Cardiac muscle cell (in vitro differentiated cells and primary cell): Measurements from ENCODE around the gene SCAMP2. TPM values are rescaled to one million over a fixed set of nuclear protein-coding genes. Genes with fewer than 3 reads are reported as not detected.
A peak's percentile ranks its signal among the peaks of the same experiment; 100 is the strongest.

Experiments used
- DNase-seq, 2 donors: peaks; one replicate each; pipeline versions ENCODE4 v3.0.0 to v3.0.0-alpha.2; 2010 to 2017; ENCODE audit warnings: low read depth in 1 of 2, low spot score in 1 of 2
- H3K27ac ChIP-seq: fragments of 200-600 bp; sonication (generic); 2 replicates; pipeline ENCODE4 v1.5.1; 2016
- H3K27me3 ChIP-seq: fragments of 200-600 bp; sonication (generic); 2 replicates; pipeline ENCODE4 v1.6.0; 2016; ENCODE audit warnings: control low read depth
- H3K36me3 ChIP-seq: fragments of 200-600 bp; sonication (generic); 2 replicates; pipeline ENCODE4 v1.5.1; 2016; ENCODE audit warnings: control low read depth
- H3K4me1 ChIP-seq: fragments of 200-600 bp; sonication (generic); 2 replicates; pipeline ENCODE4 v1.8.1; 2017; ENCODE audit warnings: low read depth, mild to moderate bottlenecking, mixed run types
- H3K4me3 ChIP-seq: fragments of 200-600 bp; sonication (generic); 2 replicates; pipeline ENCODE4 v1.5.1; 2016; ENCODE audit warnings: mild to moderate bottlenecking
- H3K9me3 ChIP-seq: fragments of 200-600 bp; sonication (generic); 2 replicates; pipeline ENCODE4 v1.5.1; 2017; ENCODE audit warnings: low read depth, mild to moderate bottlenecking, control low read depth
- CTCF ChIP-seq: IDR thresholded peaks from 2 replicates; pipeline ENCODE4 v1.5.1; 2012; ENCODE audit warnings: low read depth, mild to moderate bottlenecking, low read length
- polyA plus RNA-seq: library from polyadenylated mRNA; unstranded; fragments of >200 nt; fragmentation: Nextera tagmentation; extraction: Ambion mirVana; gene quantifications from 2 replicates; pipeline ENCODE4 v1.2.1, GENCODE V29; 2016
- total RNA-seq: library from RNA; depleted of rRNA; stranded (reverse); fragments of >200 nt; gene quantifications from 2 replicates; pipeline ENCODE4 v1.2.3, GENCODE V29; 2016

The SCAMP2 gene
- total and polyA plus RNA-seq, 2 experiments from 2014 or later: 52.3 to 115 TPM

- no peaks in the 10 kb centered on the region for H3K27me3 ChIP-seq
- H3K27ac ChIP-seq: no peak overlapping the region
- H3K4me1 ChIP-seq: peaks cover 5% of the 10 kb centered on the region
- DNase-seq: no peak
- H3K36me3 ChIP-seq: peaks cover 18% of the 10 kb centered on the region
- H3K9me3 ChIP-seq: no peaks in the 10 kb centered on the region
- H3K4me3 ChIP-seq: no peak overlapping the region
- TF ChIP-seq CTCF: no peak
These were observed 28.6 kb downstream of the SCAMP2 start for GRCh38 chr15:74844319-74845207.

GRCh38 chr15:74843891-74844299 lies 29.3 kb downstream of the SCAMP2 start:
- no peak for DNase-seq
- TF ChIP-seq CTCF: no peak
- H3K4me3 ChIP-seq: no peak overlapping the region
- peak overlapping the region; percentile 88 for H3K27ac ChIP-seq
- peaks cover 12% of the 10 kb centered on the region for H3K36me3 ChIP-seq
- H3K27me3 ChIP-seq: no peaks in the 10 kb centered on the region
- no peaks in the 10 kb centered on the region for H3K9me3 ChIP-seq
- peaks cover 5% of the 10 kb centered on the region for H3K4me1 ChIP-seq

- no peak for DNase-seq
- Histone ChIP-seq H3K27ac (peak overlapping the region; percentile 88), H3K36me3 (peaks cover 7% of the 10 kb centered on the region), H3K4me3 (peak overlapping the region; percentile 91), H3K9me3 (no peaks in the 10 kb centered on the region), H3K4me1 (peaks cover 5% of the 10 kb centered on the region), H3K27me3 (no peaks in the 10 kb centered on the region)
- TF ChIP-seq CTCF: no peak
These were observed 29.7 kb downstream of the SCAMP2 start for GRCh38 chr15:74843445-74843828.

GRCh38 chr15:74842581-74843444 lies 30.4 kb downstream of the SCAMP2 start, which contains the start of gene ULK3:
Gene ULK3, minus strand, starts transcription at chr15:74843156. Its CDS starts 51 bp downstream, at chr15:74843105.
- Histone ChIP-seq H3K36me3 (peaks cover 4% of the 10 kb centered on the region), H3K4me1 (peaks cover 5% of the 10 kb centered on the region), H3K27me3 (no peaks in the 10 kb centered on the region), H3K9me3 (no peaks in the 10 kb centered on the region), H3K27ac (peak within 1 kb of the TSS; percentile 88), H3K4me3 (peak within 1 kb of the TSS; percentile 91)
- peak; percentile 95 for DNase-seq
- TF ChIP-seq CTCF: peak; percentile 41

GRCh38 chr15:74841891-74842373 lies 31.2 kb downstream of the SCAMP2 start:
- Histone ChIP-seq H3K27ac (no peak overlapping the region), H3K36me3 (peaks cover 4% of the 10 kb centered on the region), H3K4me1 (peaks cover 5% of the 10 kb centered on the region), H3K4me3 (peak overlapping the region; percentile 91), H3K27me3 (no peaks in the 10 kb centered on the region), H3K9me3 (no peaks in the 10 kb centered on the region)
- TF ChIP-seq CTCF: no peak
- DNase-seq: no peak
